ENCODE results near the gene TSPAN3. TPM values are rescaled to one million over a fixed set of nuclear protein-coding genes. Genes with fewer than 3 reads are reported as not detected.

TSPAN3 gene
- total RNA-seq, 2 experiments from 2014 or later, result 14.7 to 15.5 TPM

- Mint-ChIP-seq H3K4me1 (ENCODE audit: low read depth) (peaks cover 82% of the 10 kb centered on the region), H3K4me3 (no peak overlapping the region), H3K27ac (peak overlapping the region; percentile 93), H3K36me3 (ENCODE audit: low read depth) (peaks cover 58% of the 10 kb centered on the region), H3K27me3 (no peaks in the 10 kb centered on the region), H3K9me3 (no peaks in the 10 kb centered on the region)
- Histone ChIP-seq H3K4me1 (ENCODE audit: insufficient read depth, low read length) (peaks cover 100% of the 10 kb centered on the region), H3K36me3 (ENCODE audit: insufficient read depth, low read length) (peaks cover 50% of the 10 kb centered on the region), H3K27ac (ENCODE audit: low read depth in 1 of 2, low read length in 2 of 2) (peak overlapping the region; percentile 41 to 43), H3K27me3 (ENCODE audit: control insufficient read depth in 1 of 2, insufficient read depth in 2 of 2, low read length in 2 of 2) (no peaks in the 10 kb centered on the region), H3K4me3 (ENCODE audit: low read length) (no peak overlapping the region), H3K9me3 (ENCODE audit: control insufficient read depth in 1 of 2, insufficient read depth in 1 of 2, low read length in 2 of 2) (no peaks in the 10 kb centered on the region)
- intact Hi-C loops (cut with DNase I, micrococcal nuclease), result no loop called here
- DNase-seq (no peak), ATAC-seq (ENCODE audit: poor library complexity) (no peak)
- TF ChIP-seq CTCF (IDR thresholded peaks at IDR 0.05), result no peak
- ChIA-PET POLR2A (interaction anchor here (0.6 to 8.5 kb wide), 3 partner anchors 23 to 65 kb away, joined by 3 to 124 read pairs (median 3); partner anchors contain the start of gene PSTPIP1), CTCF (interaction anchor here (1.7 kb wide), 1 partner anchor 45 kb away, joined by 5 read pairs; no protein-coding TSS in a partner anchor)
These were observed 52.0 kb downstream of the TSPAN3 start for GRCh38 chr15:77018796-77019505.

GRCh38 chr15:77017761-77018720, 52.9 kb downstream of the TSPAN3 start:
- Mint-ChIP-seq H3K4me1 (ENCODE audit: low read depth) (peaks cover 83% of the 10 kb centered on the region), H3K27me3 (no peaks in the 10 kb centered on the region), H3K4me3 (no peak overlapping the region), H3K36me3 (ENCODE audit: low read depth) (peaks cover 56% of the 10 kb centered on the region), H3K9me3 (no peaks in the 10 kb centered on the region), H3K27ac (peak overlapping the region; percentile 69)
- no peaks in the 10 kb centered on the region for H3K9me3 ChIP-seq (ENCODE audit: control insufficient read depth in 1 of 2, insufficient read depth in 1 of 2, low read length in 2 of 2)
- no peak overlapping the region for H3K4me3 ChIP-seq (ENCODE audit: low read length)
- POLR2A ChIA-PET, result interaction anchor here (0.9 to 8.5 kb wide), 2 partner anchors 22 to 29 kb away, joined by 3 to 124 read pairs; partner anchors contain the start of gene PSTPIP1
- TF ChIP-seq CTCF (IDR thresholded peaks at IDR 0.05), result no peak
- CTCF ChIA-PET, result no interaction called here
- no peak for DNase-seq
- intact Hi-C loops (cut with DNase I, micrococcal nuclease), result no loop called here
- peak overlapping the region; percentile 27 to 43 for H3K27ac ChIP-seq (ENCODE audit: low read depth in 1 of 2, low read length in 2 of 2)
- H3K4me1 ChIP-seq (ENCODE audit: insufficient read depth, low read length), result peaks cover 100% of the 10 kb centered on the region
- no peak for ATAC-seq (ENCODE audit: poor library complexity)
- H3K36me3 ChIP-seq (ENCODE audit: insufficient read depth, low read length), result peaks cover 46% of the 10 kb centered on the region
- H3K27me3 ChIP-seq (ENCODE audit: control insufficient read depth in 1 of 2, insufficient read depth in 2 of 2, low read length in 2 of 2), result no peaks in the 10 kb centered on the region

- Mint-ChIP-seq H3K27ac (peak overlapping the region; percentile 69), H3K4me1 (ENCODE audit: low read depth) (peaks cover 82% of the 10 kb centered on the region), H3K9me3 (no peaks in the 10 kb centered on the region), H3K27me3 (no peaks in the 10 kb centered on the region), H3K4me3 (no peak overlapping the region), H3K36me3 (ENCODE audit: low read depth) (peaks cover 59% of the 10 kb centered on the region)
- peaks cover 41% of the 10 kb centered on the region for H3K36me3 ChIP-seq (ENCODE audit: insufficient read depth, low read length)
- H3K27ac ChIP-seq (ENCODE audit: low read depth in 1 of 2, low read length in 2 of 2), result peak overlapping the region; percentile 43 to 76
- H3K9me3 ChIP-seq (ENCODE audit: control insufficient read depth in 1 of 2, insufficient read depth in 1 of 2, low read length in 2 of 2), result no peaks in the 10 kb centered on the region
- DNase-seq (no peak), ATAC-seq (ENCODE audit: poor library complexity) (no peak)
- TF ChIP-seq CTCF (IDR thresholded peaks at IDR 0.05), result no peak
- no peaks in the 10 kb centered on the region for H3K27me3 ChIP-seq (ENCODE audit: control insufficient read depth in 1 of 2, insufficient read depth in 2 of 2, low read length in 2 of 2)
- POLR2A ChIA-PET, result interaction anchor here (1.0 to 8.5 kb wide), 2 partner anchors 10 to 21 kb away, joined by 3 to 124 read pairs; partner anchors contain the start of gene PSTPIP1
- CTCF ChIA-PET, result no interaction called here
- peaks cover 100% of the 10 kb centered on the region for H3K4me1 ChIP-seq (ENCODE audit: insufficient read depth, low read length)
- intact Hi-C loops (cut with DNase I, micrococcal nuclease), result no loop called here
- no peak overlapping the region for H3K4me3 ChIP-seq (ENCODE audit: low read length)
These were observed 53.7 kb downstream of the TSPAN3 start for GRCh38 chr15:77017091-77017660.
